Measurements from ENCODE around the gene GPHB5. TPM values are rescaled to one million over a fixed set of nuclear protein-coding genes. Genes with fewer than 3 reads are reported as not detected.

Gene GPHB5
- total RNA-seq, 2 donors from 2014 or later: not detected

- Histone ChIP-seq H3K27ac (no peak overlapping the region), H3K9ac (ENCODE audit: low read depth in 2 of 2, low read length in 2 of 2) (no peak overlapping the region), H3K9me3 (no peaks in the 10 kb centered on the region), H3K4me1 (no peaks in the 10 kb centered on the region), H3K27me3 (no peaks in the 10 kb centered on the region), H3K36me3 (no peaks in the 10 kb centered on the region), H3K4me3 (no peak overlapping the region)
- TF ChIP-seq, protein P1, sequence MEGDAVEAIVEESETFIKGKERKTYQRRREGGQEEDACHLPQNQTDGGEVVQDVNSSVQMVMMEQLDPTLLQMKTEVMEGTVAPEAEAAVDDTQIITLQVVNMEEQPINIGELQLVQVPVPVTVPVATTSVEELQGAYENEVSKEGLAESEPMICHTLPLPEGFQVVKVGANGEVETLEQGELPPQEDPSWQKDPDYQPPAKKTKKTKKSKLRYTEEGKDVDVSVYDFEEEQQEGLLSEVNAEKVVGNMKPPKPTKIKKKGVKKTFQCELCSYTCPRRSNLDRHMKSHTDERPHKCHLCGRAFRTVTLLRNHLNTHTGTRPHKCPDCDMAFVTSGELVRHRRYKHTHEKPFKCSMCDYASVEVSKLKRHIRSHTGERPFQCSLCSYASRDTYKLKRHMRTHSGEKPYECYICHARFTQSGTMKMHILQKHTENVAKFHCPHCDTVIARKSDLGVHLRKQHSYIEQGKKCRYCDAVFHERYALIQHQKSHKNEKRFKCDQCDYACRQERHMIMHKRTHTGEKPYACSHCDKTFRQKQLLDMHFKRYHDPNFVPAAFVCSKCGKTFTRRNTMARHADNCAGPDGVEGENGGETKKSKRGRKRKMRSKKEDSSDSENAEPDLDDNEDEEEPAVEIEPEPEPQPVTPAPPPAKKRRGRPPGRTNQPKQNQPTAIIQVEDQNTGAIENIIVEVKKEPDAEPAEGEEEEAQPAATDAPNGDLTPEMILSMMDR (IDR thresholded peaks at IDR 0.05): no peak
- intact Hi-C loops (cut with DNase I): loop anchor here (2.0 to 5.0 kb wide), 3 partner anchors 101 to 1114 kb away; no protein-coding TSS in a partner anchor
- no peak for DNase-seq
Measured at GRCh38 chr14:63276016-63276415, 42.7 kb downstream of the GPHB5 start.

GRCh38 chr14:63275611-63276010 lies 43.1 kb downstream of the GPHB5 start:
- intact Hi-C loops (cut with DNase I): loop anchor here (2.0 to 5.0 kb wide), 3 partner anchors 101 to 1113 kb away; no protein-coding TSS in a partner anchor
- Histone ChIP-seq H3K4me3 (no peak overlapping the region), H3K27me3 (no peaks in the 10 kb centered on the region), H3K9me3 (no peaks in the 10 kb centered on the region), H3K27ac (no peak overlapping the region), H3K9ac (ENCODE audit: low read depth in 2 of 2, low read length in 2 of 2) (no peak overlapping the region), H3K36me3 (no peaks in the 10 kb centered on the region), H3K4me1 (no peaks in the 10 kb centered on the region)
- TF ChIP-seq, protein P1 (IDR thresholded peaks at IDR 0.05): no peak
- no peak for DNase-seq

DNA sequence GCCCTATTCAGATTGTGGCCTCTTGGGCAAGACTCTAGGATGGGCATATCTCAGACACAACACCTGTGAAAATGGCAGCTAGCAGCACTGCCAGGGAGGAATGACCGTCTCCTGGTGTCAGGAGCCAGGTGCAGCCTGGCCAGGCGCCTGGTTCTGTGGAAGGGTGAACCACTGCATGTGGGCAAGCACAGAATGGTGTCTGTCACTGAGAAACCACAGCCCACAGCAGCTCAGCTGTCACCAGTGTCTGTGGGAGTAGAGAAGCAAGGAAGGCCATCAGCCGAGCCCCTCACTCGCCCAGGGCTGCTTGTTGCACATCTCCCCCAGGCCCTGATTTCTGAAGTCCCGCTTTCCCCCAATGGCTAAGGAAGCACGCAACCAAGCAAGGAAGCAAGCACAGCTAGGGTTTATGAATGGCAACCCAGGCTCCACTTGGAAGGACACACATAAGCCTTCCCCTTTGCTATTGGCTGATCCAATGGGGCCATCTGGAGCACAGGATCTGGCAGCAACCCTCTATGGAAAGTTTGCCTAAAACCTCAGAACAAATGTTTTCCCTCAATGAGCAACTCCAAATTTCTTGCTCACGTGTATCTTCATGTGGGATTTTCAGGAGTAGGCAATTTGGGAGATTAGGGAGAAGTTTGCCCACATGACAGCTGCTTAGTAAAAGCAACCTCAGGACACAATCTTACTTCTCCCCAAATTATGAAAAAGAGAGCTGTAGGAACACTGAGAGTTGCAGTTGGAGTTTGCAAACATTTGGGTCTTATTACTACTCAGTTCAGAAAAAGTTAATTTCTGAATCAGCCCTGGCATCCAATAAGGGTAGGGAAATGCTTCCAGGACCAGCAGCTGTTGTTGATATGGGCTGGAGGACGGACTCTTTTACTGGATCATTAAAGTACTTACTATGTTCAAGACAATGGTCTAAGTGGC lies 44.7 kb downstream of the GPHB5 start:
- TF ChIP-seq, protein P1 (IDR thresholded peaks at IDR 0.05): no peak
- Histone ChIP-seq H3K9ac (ENCODE audit: low read depth in 2 of 2, low read length in 2 of 2) (no peak overlapping the region), H3K27me3 (no peaks in the 10 kb centered on the region), H3K27ac (no peak overlapping the region), H3K9me3 (no peaks in the 10 kb centered on the region), H3K4me3 (no peak overlapping the region), H3K4me1 (no peaks in the 10 kb centered on the region), H3K36me3 (no peaks in the 10 kb centered on the region)
- intact Hi-C loops (cut with DNase I): no loop called here
- DNase-seq: peak; percentile 21

- Histone ChIP-seq H3K4me3 (no peak overlapping the region), H3K27ac (no peak overlapping the region), H3K9ac (ENCODE audit: low read depth in 2 of 2, low read length in 2 of 2) (no peak overlapping the region), H3K36me3 (no peaks in the 10 kb centered on the region), H3K27me3 (no peaks in the 10 kb centered on the region), H3K4me1 (no peaks in the 10 kb centered on the region), H3K9me3 (no peaks in the 10 kb centered on the region)
- intact Hi-C loops (cut with DNase I): no loop called here
- DNase-seq: no peak
- TF ChIP-seq, protein P1 (IDR thresholded peaks at IDR 0.05): no peak
Measured at GRCh38 chr14:63273129-63273528, 45.6 kb downstream of the GPHB5 start.

- no peak for DNase-seq
- Histone ChIP-seq H3K36me3 (no peaks in the 10 kb centered on the region), H3K27me3 (no peaks in the 10 kb centered on the region), H3K4me1 (no peaks in the 10 kb centered on the region), H3K4me3 (no peak overlapping the region), H3K27ac (no peak overlapping the region), H3K9ac (ENCODE audit: low read depth in 2 of 2, low read length in 2 of 2) (no peak overlapping the region), H3K9me3 (no peaks in the 10 kb centered on the region)
- intact Hi-C loops (cut with DNase I): no loop called here
- TF ChIP-seq, protein P1 (IDR thresholded peaks at IDR 0.05): no peak
Measured at GRCh38 chr14:63269561-63270225, 49.0 kb downstream of the GPHB5 start.
